Sigmoid colon (tissue), 7 donors: ENCODE data around the gene ANKRD31. TPM values are rescaled to one million over a fixed set of nuclear protein-coding genes. Genes with fewer than 3 reads are reported as not detected.

ENCODE experiments used
- DNase-seq: peaks from one replicate; pipeline ENCODE4 v3.0.0-alpha.2; 2019
- H3K27ac ChIP-seq, 4 donors: fragments of 200-600 bp; sonication (generic); one replicate each; pipeline ENCODE4 v1.5.1; 2016 to 2019; ENCODE audit warnings: mild to moderate bottlenecking in 1 of 4
- H3K27me3 ChIP-seq, 3 donors: fragments of 200-600 bp; sonication (generic); one replicate each; pipeline ENCODE4 v1.5.1; 2019; ENCODE audit warnings: mild to moderate bottlenecking in 1 of 3
- H3K36me3 ChIP-seq, 4 donors: fragments of 200-600 bp; sonication (generic); one replicate each; pipeline ENCODE4 v1.5.1; 2016 to 2019
- H3K4me1 ChIP-seq, 4 donors: fragments of 200-600 bp; sonication (generic); one replicate each; pipeline ENCODE4 v1.5.1; 2017 to 2019
- H3K4me3 ChIP-seq, 4 donors: fragments of 200-600 bp; sonication (generic); one replicate each; pipeline ENCODE4 v1.5.1; 2017 to 2019; ENCODE audit warnings: mild to moderate bottlenecking in 2 of 4, moderate library complexity in 1 of 4
- H3K9me3 ChIP-seq, 4 donors: fragments of 200-600 bp in 3 of 4; sonication (generic) in 3 of 4; one replicate each; pipeline versions ENCODE4 v1.5.1 to v1.6.1; 2013 to 2019
- CTCF ChIP-seq, 4 experiments: fragments of 450-650 bp in 3 of 4; fragments of 200-600 bp in 1 of 4; IDR thresholded peaks; one replicate each; pipeline ENCODE4 v1.5.1; 2016 to 2019; ENCODE audit warnings: antibody characterized with exemption in 4 of 4, mild to moderate bottlenecking in 3 of 4, moderate library complexity in 2 of 4
- EP300 ChIP-seq, 4 donors: sonication (generic); formaldehyde crosslinking; IDR thresholded peaks; one replicate each; pipeline ENCODE4 v1.6.1; 2017; ENCODE audit warnings: antibody characterized with exemption in 4 of 4
- POLR2A ChIP-seq, 2 donors: fragments of 450-650 bp; IDR thresholded peaks; one replicate each; pipeline ENCODE4 v1.6.1; 2016; ENCODE audit warnings: antibody characterized with exemption in 2 of 2, mild to moderate bottlenecking in 2 of 2, moderate library complexity in 2 of 2
- POLR2AphosphoS5 ChIP-seq, 4 donors: sonication (generic); formaldehyde crosslinking; IDR thresholded peaks; one replicate each; pipeline ENCODE4 v1.6.1; 2017; ENCODE audit warnings: antibody characterized with exemption in 4 of 4
- WGBS, 2 donors: extraction: QIAGEN DNeasy Blood & Tissue Kit; methylation state at CpG; one replicate each; pipeline ENCODE4 v1.1.7; 2013; 5-methylcytosine and 5-hydroxymethylcytosine counted together
- intact Hi-C: fragments of 100-400 bp; cut with DNase I; formaldehyde crosslinking; loops from one replicate; pipeline ENCODE4 v1.15.1; 2023
- polyA plus RNA-seq, 3 donors: library from polyadenylated mRNA; stranded (reverse); fragments of 200-250 nt; gene quantifications; one replicate each; pipeline ENCODE4 v1.2.3, GENCODE V29; 2013
- total RNA-seq, 4 donors: library from RNA; depleted of rRNA; stranded (reverse); fragments of >200 nt; gene quantifications; one replicate each; pipeline ENCODE4 v1.1.0, GENCODE V29; 2016
- donor health status: healthy with polysubstance abuse.
- donor health status: Bipolar disorder and iron deficiency.
- donor health status: healthy.

Gene ANKRD31
- total and polyA plus RNA-seq, 7 donors, result under 0.01 to 0.33 (median 0.15) TPM; not detected in 3

DNA sequence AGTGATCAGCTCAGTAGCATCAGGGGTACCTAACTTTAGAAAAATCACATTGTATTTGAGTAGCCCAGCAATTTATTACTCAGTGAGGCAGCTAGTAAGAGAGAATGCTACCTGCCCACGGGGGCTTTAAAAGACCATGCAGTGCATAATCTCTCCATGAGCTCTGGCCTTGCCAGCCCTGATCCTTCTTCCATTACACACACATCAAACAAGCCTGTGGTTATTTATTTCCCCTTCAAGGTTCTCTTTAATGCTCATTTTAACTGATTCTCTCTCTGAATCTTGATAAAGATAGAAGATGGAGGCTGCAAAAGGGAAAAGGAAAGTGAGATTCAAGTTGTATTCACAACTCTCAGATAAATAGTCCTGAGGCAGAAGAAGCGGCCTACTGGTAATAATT lies 22.3 kb downstream of the ANKRD31 start:
- 63 to 96% methylated on average over 2 of the region's 2 CpGs for WGBS, 2 donors

GRCh38 chr5:75203604-75204003 lies 33.1 kb downstream of the ANKRD31 start:
- Histone ChIP-seq H3K27ac (no peak overlapping the region), H3K4me1 (no peaks in the 10 kb centered on the region), H3K36me3 (no peaks in the 10 kb centered on the region), H3K27me3 (no peaks in the 10 kb centered on the region), H3K9me3 (no peaks in the 10 kb centered on the region), H3K4me3 (no peak overlapping the region)
- intact Hi-C loops, result no loop called here
- no peak for DNase-seq
- 72 to 93% methylated on average over 3 of the region's 3 CpGs for WGBS, 2 donors
- no peak for TF ChIP-seq POLR2A (IDR thresholded peaks at IDR 0.05)
- TF ChIP-seq POLR2AphosphoS5 (IDR thresholded peaks at IDR 0.05), result no peak
- no peak for TF ChIP-seq CTCF (IDR thresholded peaks at IDR 0.05)
- no peak for TF ChIP-seq EP300 (IDR thresholded peaks at IDR 0.05)

More for the DNA sequence above, 22.3 kb downstream of the ANKRD31 start:
- H3K36me3 ChIP-seq, result no peaks in the 10 kb centered on the region
- intact Hi-C loops, result no loop called here
- H3K9me3 ChIP-seq, result peaks cover 0 to 5% (median 0%) of the 10 kb centered on the region in 4 donors
- TF ChIP-seq POLR2A (IDR thresholded peaks at IDR 0.05) (no peak), CTCF (IDR thresholded peaks at IDR 0.05) (no peak), POLR2AphosphoS5 (IDR thresholded peaks at IDR 0.05) (no peak)
- no peaks in the 10 kb centered on the region for H3K4me1 ChIP-seq
- H3K27ac ChIP-seq, result no peak overlapping the region
- H3K4me3 ChIP-seq, result no peak overlapping the region
- no peak for DNase-seq
- H3K27me3 ChIP-seq, result no peaks in the 10 kb centered on the region

GRCh38 chr5:75202935-75203334 lies 33.7 kb downstream of the ANKRD31 start:
- WGBS, 2 donors, result 84 to 87% methylated on average over 1 of the region's 1 CpG
- H3K27me3 ChIP-seq, result no peaks in the 10 kb centered on the region
- no peak for TF ChIP-seq EP300 (IDR thresholded peaks at IDR 0.05)
- no peak for TF ChIP-seq POLR2A (IDR thresholded peaks at IDR 0.05)
- TF ChIP-seq POLR2AphosphoS5 (IDR thresholded peaks at IDR 0.05), result no peak
- intact Hi-C loops, result no loop called here
- no peaks in the 10 kb centered on the region for H3K9me3 ChIP-seq
- H3K36me3 ChIP-seq, result no peaks in the 10 kb centered on the region
- no peak overlapping the region for H3K27ac ChIP-seq
- no peak for DNase-seq
- H3K4me1 ChIP-seq, result no peaks in the 10 kb centered on the region
- H3K4me3 ChIP-seq, result no peak overlapping the region

DNA sequence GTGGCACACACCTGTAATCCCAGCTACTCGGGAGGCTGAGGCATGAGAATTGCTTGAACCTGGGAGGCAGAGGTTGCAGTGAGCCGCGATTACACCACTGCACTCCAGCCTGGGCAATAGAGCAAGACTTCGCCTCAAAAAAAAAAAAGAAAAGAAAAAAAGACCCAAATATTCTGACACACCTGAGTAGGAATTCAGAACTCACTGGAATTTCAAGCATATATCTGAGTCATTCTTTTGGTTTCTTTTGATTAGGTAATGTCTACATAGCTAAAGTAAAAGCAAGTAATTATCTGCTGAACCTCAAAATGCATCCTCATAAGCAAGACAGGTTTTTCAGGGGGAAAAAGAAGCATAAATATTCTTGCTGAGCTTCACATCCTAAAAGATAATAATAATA lies 35.9 kb downstream of the ANKRD31 start:
- Histone ChIP-seq H3K4me1 (no peaks in the 10 kb centered on the region), H3K27ac (no peak overlapping the region), H3K4me3 (no peak overlapping the region), H3K27me3 (no peaks in the 10 kb centered on the region), H3K36me3 (no peaks in the 10 kb centered on the region), H3K9me3 (no peaks in the 10 kb centered on the region)
- TF ChIP-seq POLR2AphosphoS5 (IDR thresholded peaks at IDR 0.05) (no peak), POLR2A (IDR thresholded peaks at IDR 0.05) (no peak), CTCF (IDR thresholded peaks at IDR 0.05) (no peak), EP300 (IDR thresholded peaks at IDR 0.05) (no peak)
- no peak for DNase-seq
- intact Hi-C loops, result no loop called here
- WGBS, 2 donors, result 96 to 97% methylated on average over 4 of the region's 4 CpGs

- H3K4me1 ChIP-seq, result no peaks in the 10 kb centered on the region
- no peaks in the 10 kb centered on the region for H3K36me3 ChIP-seq
- no peaks in the 10 kb centered on the region for H3K9me3 ChIP-seq
- no peak overlapping the region for H3K27ac ChIP-seq
- no peak for DNase-seq
- intact Hi-C loops, result no loop called here
- H3K4me3 ChIP-seq, result no peak overlapping the region
- H3K27me3 ChIP-seq, result no peaks in the 10 kb centered on the region
- 88 to 91% methylated on average over 1 of the region's 1 CpG for WGBS, 2 donors
- TF ChIP-seq CTCF (IDR thresholded peaks at IDR 0.05) (no peak), EP300 (IDR thresholded peaks at IDR 0.05) (no peak), POLR2A (IDR thresholded peaks at IDR 0.05) (no peak), POLR2AphosphoS5 (IDR thresholded peaks at IDR 0.05) (no peak)
Observed at GRCh38 chr5:75199946-75200345, 36.7 kb downstream of the ANKRD31 start.
